ENCODE results near the gene CFAP45. TPM values are rescaled to one million over a fixed set of nuclear protein-coding genes. Genes with fewer than 3 reads are reported as not detected.

Gene CFAP45
- total and polyA plus RNA-seq, 8 donors = 0.30 to 1.0 (median 0.52) TPM; not detected in 4

DNA sequence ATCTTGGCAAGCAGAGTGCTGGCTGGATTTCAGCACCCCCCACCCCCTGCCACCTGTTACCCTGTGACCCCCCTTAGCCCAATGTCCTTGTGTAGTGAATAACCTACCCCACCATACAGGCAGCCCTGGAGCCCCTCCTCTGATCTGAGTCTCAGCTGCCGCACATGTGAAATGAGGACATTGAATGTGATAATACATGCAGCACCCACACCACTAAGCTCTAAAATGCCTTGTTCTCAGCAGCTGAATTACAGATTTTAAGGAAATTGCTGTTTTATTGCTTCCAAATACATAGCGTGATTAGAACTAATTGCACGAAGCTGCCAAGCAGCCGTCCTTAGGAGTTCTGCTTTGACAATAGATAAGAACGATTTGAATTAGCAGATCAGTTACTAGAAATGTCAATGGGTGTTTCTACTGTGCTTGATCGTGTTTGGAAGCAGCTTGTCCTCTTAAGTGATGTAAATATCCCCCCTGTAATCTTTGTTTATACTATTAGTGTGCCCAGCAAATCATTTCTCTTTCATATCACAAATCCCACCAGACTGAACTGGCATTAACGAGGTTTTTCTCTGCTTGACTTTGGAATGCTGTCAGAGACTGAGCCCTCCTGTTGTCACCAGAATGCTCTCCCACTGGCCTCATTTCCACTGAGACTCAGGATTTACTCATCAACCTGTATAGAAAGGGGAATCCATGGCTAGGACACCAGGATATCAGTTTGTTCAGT is 68.4 kb downstream of the CFAP45 start:
- Histone ChIP-seq H3K27me3 (no peaks in the 10 kb centered on the region), H3K4me1 (peaks cover 0 to 42% (median 7%) of the 10 kb centered on the region in 4 donors), H3K27ac (no peak overlapping the region), H3K9me3 (no peaks in the 10 kb centered on the region), H3K36me3 (peaks cover 0 to 24% (median 6%) of the 10 kb centered on the region in 4 donors), H3K4me3 (no peak overlapping the region)
- TF ChIP-seq, protein P1, sequence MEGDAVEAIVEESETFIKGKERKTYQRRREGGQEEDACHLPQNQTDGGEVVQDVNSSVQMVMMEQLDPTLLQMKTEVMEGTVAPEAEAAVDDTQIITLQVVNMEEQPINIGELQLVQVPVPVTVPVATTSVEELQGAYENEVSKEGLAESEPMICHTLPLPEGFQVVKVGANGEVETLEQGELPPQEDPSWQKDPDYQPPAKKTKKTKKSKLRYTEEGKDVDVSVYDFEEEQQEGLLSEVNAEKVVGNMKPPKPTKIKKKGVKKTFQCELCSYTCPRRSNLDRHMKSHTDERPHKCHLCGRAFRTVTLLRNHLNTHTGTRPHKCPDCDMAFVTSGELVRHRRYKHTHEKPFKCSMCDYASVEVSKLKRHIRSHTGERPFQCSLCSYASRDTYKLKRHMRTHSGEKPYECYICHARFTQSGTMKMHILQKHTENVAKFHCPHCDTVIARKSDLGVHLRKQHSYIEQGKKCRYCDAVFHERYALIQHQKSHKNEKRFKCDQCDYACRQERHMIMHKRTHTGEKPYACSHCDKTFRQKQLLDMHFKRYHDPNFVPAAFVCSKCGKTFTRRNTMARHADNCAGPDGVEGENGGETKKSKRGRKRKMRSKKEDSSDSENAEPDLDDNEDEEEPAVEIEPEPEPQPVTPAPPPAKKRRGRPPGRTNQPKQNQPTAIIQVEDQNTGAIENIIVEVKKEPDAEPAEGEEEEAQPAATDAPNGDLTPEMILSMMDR (IDR thresholded peaks at IDR 0.05) = no peak
- no peak for TF ChIP-seq POLR2AphosphoS5 (IDR thresholded peaks at IDR 0.05)
- TF ChIP-seq POLR2A (IDR thresholded peaks at IDR 0.05) = no peak
- TF ChIP-seq EP300 (IDR thresholded peaks at IDR 0.05) = no peak
- intact Hi-C loops (cut with DNase I; ENCODE audit: low total_unique reads) = no loop called here
- WGBS, 5 donors = 21 to 39% (median 31%) methylated on average over 7 of the region's 7 CpGs
- no peak for DNase-seq

DNA sequence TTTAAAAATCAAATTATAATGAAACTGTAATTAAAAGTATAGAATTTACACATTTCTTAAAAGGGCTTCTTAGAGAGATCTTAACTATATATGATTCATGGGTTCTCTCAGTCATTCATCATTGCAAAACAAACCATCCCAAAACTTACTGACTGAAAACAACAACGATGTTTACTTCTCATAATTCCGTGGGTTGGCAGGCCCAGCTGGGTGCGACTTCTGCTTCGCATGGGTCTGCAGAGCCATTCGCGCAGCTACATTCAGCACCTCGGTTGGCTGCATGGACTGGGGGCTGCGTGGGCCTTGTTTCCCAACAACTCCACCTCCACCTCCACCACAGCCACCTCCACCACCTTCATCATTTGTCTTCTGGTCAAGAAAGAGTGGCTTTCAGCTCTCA is 69.2 kb downstream of the CFAP45 start:
- intact Hi-C loops (cut with DNase I; ENCODE audit: low total_unique reads) = no loop called here
- Histone ChIP-seq H3K4me3 (no peak overlapping the region), H3K9me3 (no peaks in the 10 kb centered on the region), H3K27me3 (no peaks in the 10 kb centered on the region), H3K27ac (no peak overlapping the region), H3K4me1 (peaks cover 0 to 48% (median 7%) of the 10 kb centered on the region in 4 donors), H3K36me3 (peaks cover 0 to 17% (median 5%) of the 10 kb centered on the region in 4 donors)
- DNase-seq = no peak
- TF ChIP-seq POLR2A (IDR thresholded peaks at IDR 0.05) (no peak), POLR2AphosphoS5 (IDR thresholded peaks at IDR 0.05) (no peak), EP300 (IDR thresholded peaks at IDR 0.05) (no peak)
- TF ChIP-seq, protein P1 (IDR thresholded peaks at IDR 0.05) = no peak
- 77 to 87% (median 84%) methylated on average over 8 of the region's 8 CpGs for WGBS, 5 donors

DNA sequence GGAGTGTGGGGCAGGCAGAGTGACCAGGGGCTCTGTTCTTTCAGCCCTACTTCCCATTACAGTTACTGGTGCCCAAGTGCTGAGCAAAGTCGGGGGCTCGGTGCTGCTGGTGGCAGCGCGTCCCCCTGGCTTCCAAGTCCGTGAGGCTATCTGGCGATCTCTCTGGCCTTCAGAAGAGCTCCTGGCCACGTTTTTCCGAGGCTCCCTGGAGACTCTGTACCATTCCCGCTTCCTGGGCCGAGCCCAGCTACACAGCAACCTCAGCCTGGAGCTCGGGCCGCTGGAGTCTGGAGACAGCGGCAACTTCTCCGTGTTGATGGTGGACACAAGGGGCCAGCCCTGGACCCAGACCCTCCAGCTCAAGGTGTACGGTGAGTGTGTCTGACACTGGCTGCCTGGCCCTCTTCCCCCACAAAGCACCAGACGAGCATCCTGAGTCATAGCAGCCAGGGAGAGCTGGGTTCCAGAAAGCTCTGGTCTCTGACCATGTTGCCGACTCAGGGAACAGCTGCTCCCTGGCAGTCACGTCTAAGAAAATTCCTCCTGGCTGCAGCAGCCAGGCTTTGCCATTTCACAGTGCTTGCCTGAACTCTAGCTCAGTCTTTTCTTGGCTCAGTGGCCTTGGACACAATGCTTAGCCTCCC is 70.0 kb downstream of the CFAP45 start:
- DNase-seq = no peak
- H3K27me3 ChIP-seq = no peaks in the 10 kb centered on the region
- no peak overlapping the region for H3K4me3 ChIP-seq
- no peak overlapping the region for H3K27ac ChIP-seq
- peaks cover 0 to 10% (median 2%) of the 10 kb centered on the region in 4 donors for H3K36me3 ChIP-seq
- no peaks in the 10 kb centered on the region for H3K9me3 ChIP-seq
- 83 to 91% (median 89%) methylated on average over 18 of the region's 18 CpGs for WGBS, 5 donors
- TF ChIP-seq, protein P1 (IDR thresholded peaks at IDR 0.05) = no peak
- intact Hi-C loops (cut with DNase I; ENCODE audit: low total_unique reads) = no loop called here
- peaks cover 0 to 55% (median 7%) of the 10 kb centered on the region in 4 donors for H3K4me1 ChIP-seq

DNA sequence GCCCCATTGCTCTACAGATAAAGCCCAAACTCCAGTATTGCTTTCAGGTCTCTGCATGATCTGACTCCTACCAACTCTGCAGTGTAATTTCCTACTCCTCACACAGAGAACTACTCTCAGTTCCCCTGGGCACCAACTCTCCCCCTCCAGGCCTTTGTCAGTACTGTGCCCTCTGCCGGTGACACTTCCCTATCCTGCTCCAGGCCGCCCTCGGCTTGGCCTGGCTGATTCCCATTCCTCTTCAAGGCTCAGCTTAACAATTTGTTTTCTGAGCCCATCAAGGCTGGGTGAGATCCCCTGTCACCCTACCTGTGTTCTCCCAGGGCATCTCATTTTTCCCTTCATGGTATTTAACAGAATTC is 70.7 kb downstream of the CFAP45 start:
- TF ChIP-seq EP300 (IDR thresholded peaks at IDR 0.05) = no peak
- no peak for TF ChIP-seq POLR2AphosphoS5 (IDR thresholded peaks at IDR 0.05)
- no peak for TF ChIP-seq POLR2A (IDR thresholded peaks at IDR 0.05)
- TF ChIP-seq, protein P1 (IDR thresholded peaks at IDR 0.05) = peak in 5 of 7 experiments; percentile 23 to 41 (median 33)
- WGBS, 5 donors = 27 to 44% (median 30%) methylated on average over 3 of the region's 3 CpGs
- intact Hi-C loops (cut with DNase I; ENCODE audit: low total_unique reads) = no loop called here
- peak overlapping the region in 1 of 4 donors; percentile 8 for H3K4me3 ChIP-seq
- H3K9me3 ChIP-seq = no peaks in the 10 kb centered on the region
- no peak overlapping the region for H3K27ac ChIP-seq
- peaks cover 0 to 56% (median 7%) of the 10 kb centered on the region in 4 donors for H3K4me1 ChIP-seq
- H3K27me3 ChIP-seq = peaks cover 0 to 4% (median 0%) of the 10 kb centered on the region in 3 donors
- peaks cover 0 to 4% (median 0%) of the 10 kb centered on the region in 4 donors for H3K36me3 ChIP-seq
- DNase-seq = peak; percentile 49 to 72
